MM.1S (cell line): ENCODE data around the gene EGFLAM.

Experiments used
- DNase-seq: peaks from one replicate; pipeline ENCODE4 v3.0.0-alpha.2; 2015
- H2AFZ ChIP-seq: fragments of 300-600 bp; sonication (generic); 2 replicates; pipeline ENCODE4 v1.6.0; 2016; ENCODE audit warnings: antibody characterized with exemption, low read length
- H3F3A ChIP-seq: fragments of 300-600 bp; sonication (generic); 2 replicates; pipeline ENCODE4 v1.6.1; 2016; ENCODE audit warnings: mild to moderate bottlenecking, antibody characterized with exemption, low read length, moderate library complexity, mixed read lengths; ENCODE audit not compliant: insufficient read depth
- H3K27ac ChIP-seq: fragments of 300-600 bp; sonication (generic); 2 replicates; pipeline ENCODE4 v1.5.1; 2016; ENCODE audit warnings: mild to moderate bottlenecking, low read length
- H3K27me3 ChIP-seq: fragments of 300-600 bp; sonication (generic); replicated peaks from 2 replicates; pipeline ENCODE4 v1.6.0; 2016; ENCODE audit warnings: low read length; ENCODE audit not compliant: insufficient read depth
- H3K36me3 ChIP-seq: fragments of 300-600 bp; sonication (generic); replicated peaks from 2 replicates; pipeline ENCODE4 v1.6.1; 2016; ENCODE audit warnings: mild to moderate bottlenecking, low read length, mixed read lengths; ENCODE audit not compliant: insufficient read depth
- H3K4me1 ChIP-seq: fragments of 300-600 bp; sonication (generic); 2 replicates; pipeline ENCODE4 v1.6.1; 2016; ENCODE audit warnings: low read length, mixed read lengths
- H3K4me2 ChIP-seq: fragments of 300-600 bp; sonication (generic); 2 replicates; pipeline ENCODE4 v1.6.0; 2016; ENCODE audit warnings: low read depth, low read length
- H3K4me3 ChIP-seq: fragments of 300-600 bp; sonication (generic); 2 replicates; pipeline ENCODE4 v1.5.1; 2016; ENCODE audit warnings: low read length, mixed read lengths
- H3K79me2 ChIP-seq: fragments of 300-600 bp; sonication (generic); 2 replicates; pipeline ENCODE4 v1.6.1; 2016; ENCODE audit warnings: mixed run types, low read length, mixed read lengths
- H3K9ac ChIP-seq: fragments of 300-600 bp; sonication (generic); 2 replicates; pipeline ENCODE4 v1.6.1; 2016; ENCODE audit warnings: low read length, mixed read lengths
- H3K9me2 ChIP-seq: fragments of 300-600 bp; sonication (generic); replicated peaks from 2 replicates; pipeline ENCODE4 v1.6.1; 2016; ENCODE audit warnings: mild to moderate bottlenecking, low read length, mixed read lengths; ENCODE audit not compliant: insufficient read depth
- H3K9me3 ChIP-seq: fragments of 300-600 bp; sonication (generic); replicated peaks from 2 replicates; pipeline ENCODE4 v1.6.1; 2016; ENCODE audit warnings: mild to moderate bottlenecking, low read length, mixed read lengths; ENCODE audit not compliant: insufficient read depth
- H4K20me1 ChIP-seq: fragments of 300-600 bp; sonication (generic); 2 replicates; pipeline ENCODE4 v1.6.1; 2016; ENCODE audit warnings: mild to moderate bottlenecking, low read length, moderate library complexity, mixed read lengths; ENCODE audit not compliant: insufficient read depth
- CTCF ChIP-seq: fragments of 300-600 bp; sonication (generic); IDR thresholded peaks from 2 replicates; pipeline ENCODE4 v1.5.1; 2016; ENCODE audit warnings: antibody characterized with exemption, low read length, mixed read lengths
- EZH2 ChIP-seq: fragments of 300-600 bp; sonication (generic); optimal IDR thresholded peaks from 2 replicates; pipeline ENCODE3; 2017; ENCODE audit warnings: low read depth, mild to moderate bottlenecking, antibody characterized with exemption, low read length, mixed read lengths
- EZH2phosphoT487 ChIP-seq: fragments of 300-600 bp; sonication (generic); IDR thresholded peaks from 2 replicates; pipeline ENCODE4 v1.6.1; 2018; ENCODE audit warnings: antibody characterized with exemption, low read length

EGFLAM gene

GRCh38 chr5:38295751-38296150 lies 37.4 kb downstream of the EGFLAM start:
- no peaks in the 10 kb centered on the region for H3K4me1 ChIP-seq
- no peak for TF ChIP-seq EZH2
- no peak for TF ChIP-seq CTCF
- no peak for TF ChIP-seq EZH2phosphoT487
- no peaks in the 10 kb centered on the region for H3K79me2 ChIP-seq
- no peak overlapping the region for H3K4me3 ChIP-seq
- no peak for DNase-seq
- no peak overlapping the region for H3K27ac ChIP-seq
- H3K9me3 ChIP-seq, result no peaks in the 10 kb centered on the region
- no peaks in the 10 kb centered on the region for H4K20me1 ChIP-seq
- H3K9ac ChIP-seq, result no peak overlapping the region
- H3K9me2 ChIP-seq, result no peaks in the 10 kb centered on the region
- no peaks in the 10 kb centered on the region for H3K27me3 ChIP-seq
- no peaks in the 10 kb centered on the region for H3F3A ChIP-seq
- no peak overlapping the region for H3K4me2 ChIP-seq
- no peak overlapping the region for H2AFZ ChIP-seq
- H3K36me3 ChIP-seq, result no peaks in the 10 kb centered on the region

- H3K9ac ChIP-seq, result no peak overlapping the region
These were observed 39.7 kb downstream of the EGFLAM start for GRCh38 chr5:38297830-38298608.

GRCh38 chr5:38299585-38299984 lies 41.2 kb downstream of the EGFLAM start:
- H3K9me2 ChIP-seq, result no peaks in the 10 kb centered on the region
- H3K4me1 ChIP-seq, result no peaks in the 10 kb centered on the region
- H3F3A ChIP-seq, result no peaks in the 10 kb centered on the region
- no peak overlapping the region for H3K4me2 ChIP-seq
- no peaks in the 10 kb centered on the region for H3K27me3 ChIP-seq
- H3K36me3 ChIP-seq, result no peaks in the 10 kb centered on the region
- H4K20me1 ChIP-seq, result no peaks in the 10 kb centered on the region
- no peaks in the 10 kb centered on the region for H3K79me2 ChIP-seq
- no peak overlapping the region for H2AFZ ChIP-seq
- H3K9me3 ChIP-seq, result no peaks in the 10 kb centered on the region
- TF ChIP-seq EZH2 (no peak), EZH2phosphoT487 (no peak), CTCF (no peak)
- no peak overlapping the region for H3K4me3 ChIP-seq
- H3K9ac ChIP-seq, result no peak overlapping the region
- DNase-seq, result no peak
- no peak overlapping the region for H3K27ac ChIP-seq

More at GRCh38 chr5:38297830-38298608, 39.7 kb downstream of the EGFLAM start:
- Histone ChIP-seq H3F3A (no peaks in the 10 kb centered on the region), H2AFZ (no peak overlapping the region), H3K79me2 (no peaks in the 10 kb centered on the region), H3K9me2 (no peaks in the 10 kb centered on the region), H3K4me2 (no peak overlapping the region), H4K20me1 (no peaks in the 10 kb centered on the region), H3K27ac (no peak overlapping the region), H3K4me1 (no peaks in the 10 kb centered on the region), H3K4me3 (no peak overlapping the region), H3K27me3 (no peaks in the 10 kb centered on the region), H3K9me3 (no peaks in the 10 kb centered on the region), H3K36me3 (no peaks in the 10 kb centered on the region)
- no peak for DNase-seq
- TF ChIP-seq EZH2phosphoT487 (no peak), CTCF (no peak), EZH2 (no peak)
